DOHH2 (cell line): ENCODE measurements around the gene UNC93B1.

Experiments
- EZH2phosphoT487 ChIP-seq: fragments of 200-600 bp; sonication (generic); IDR thresholded peaks from 2 replicates; pipeline ENCODE4 v1.6.1; 2017; ENCODE audit warnings: borderline replicate concordance, mild to moderate bottlenecking, antibody characterized with exemption, low read length, moderate library complexity, mixed read lengths
- TF ChIP-seq, protein P1 (sequence below): fragments of 200-600 bp; sonication (generic); IDR thresholded peaks from one replicate; pipeline ENCODE4 v1.5.1; 2014; ENCODE audit warnings: antibody characterized with exemption, mild to moderate bottlenecking, low read depth, low read length; ENCODE audit not compliant: poor library complexity, severe bottlenecking

DNA sequence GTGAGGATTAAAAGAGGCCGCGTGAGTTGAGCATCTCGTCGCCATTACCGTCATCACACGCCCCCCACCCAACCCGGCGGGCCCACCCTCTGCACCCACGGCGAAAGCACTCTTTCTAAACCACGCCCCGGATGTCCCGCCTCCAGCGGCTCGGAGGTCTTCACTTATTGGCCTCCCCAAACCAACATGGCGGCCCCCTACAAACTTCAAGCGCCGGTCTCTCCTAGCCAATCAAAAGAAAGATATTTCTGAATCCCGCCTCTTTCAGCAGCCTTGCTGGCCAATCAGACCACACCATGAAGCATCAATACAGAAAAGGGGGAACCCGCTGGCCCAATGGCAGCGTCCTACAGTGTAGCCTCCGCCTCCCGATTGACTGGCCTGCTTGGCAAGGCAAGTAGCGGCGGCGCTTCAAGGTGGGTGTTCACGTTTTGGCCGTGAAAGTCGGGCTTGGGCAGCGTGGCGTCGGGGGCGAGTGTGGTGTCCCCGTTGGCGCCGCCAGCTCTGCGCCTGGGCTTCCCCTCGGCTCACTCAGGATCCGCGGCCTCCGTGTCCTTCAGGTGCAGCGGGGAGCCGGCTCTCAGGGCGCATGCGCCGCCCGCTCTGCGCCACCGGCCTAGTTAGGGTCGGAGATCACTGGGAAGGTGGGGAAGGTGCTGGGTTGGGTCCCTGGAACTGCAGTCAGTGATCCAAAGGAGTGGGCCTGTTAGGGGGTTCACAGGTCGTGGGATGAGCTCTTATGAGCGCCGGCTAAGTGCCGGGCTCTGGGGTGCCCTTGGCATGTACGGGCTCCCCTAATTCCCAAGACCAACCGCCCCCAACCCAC is 26.6 kb upstream of the UNC93B1 start, which contains the start of gene NDUFS8:
- TF ChIP-seq, protein P1, sequence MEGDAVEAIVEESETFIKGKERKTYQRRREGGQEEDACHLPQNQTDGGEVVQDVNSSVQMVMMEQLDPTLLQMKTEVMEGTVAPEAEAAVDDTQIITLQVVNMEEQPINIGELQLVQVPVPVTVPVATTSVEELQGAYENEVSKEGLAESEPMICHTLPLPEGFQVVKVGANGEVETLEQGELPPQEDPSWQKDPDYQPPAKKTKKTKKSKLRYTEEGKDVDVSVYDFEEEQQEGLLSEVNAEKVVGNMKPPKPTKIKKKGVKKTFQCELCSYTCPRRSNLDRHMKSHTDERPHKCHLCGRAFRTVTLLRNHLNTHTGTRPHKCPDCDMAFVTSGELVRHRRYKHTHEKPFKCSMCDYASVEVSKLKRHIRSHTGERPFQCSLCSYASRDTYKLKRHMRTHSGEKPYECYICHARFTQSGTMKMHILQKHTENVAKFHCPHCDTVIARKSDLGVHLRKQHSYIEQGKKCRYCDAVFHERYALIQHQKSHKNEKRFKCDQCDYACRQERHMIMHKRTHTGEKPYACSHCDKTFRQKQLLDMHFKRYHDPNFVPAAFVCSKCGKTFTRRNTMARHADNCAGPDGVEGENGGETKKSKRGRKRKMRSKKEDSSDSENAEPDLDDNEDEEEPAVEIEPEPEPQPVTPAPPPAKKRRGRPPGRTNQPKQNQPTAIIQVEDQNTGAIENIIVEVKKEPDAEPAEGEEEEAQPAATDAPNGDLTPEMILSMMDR = no peak
- no peak for TF ChIP-seq EZH2phosphoT487
